ENCODE results near the gene KAZN.
A peak's percentile ranks its signal among the peaks of the same experiment; 100 is the strongest.

KAZN gene

DNA sequence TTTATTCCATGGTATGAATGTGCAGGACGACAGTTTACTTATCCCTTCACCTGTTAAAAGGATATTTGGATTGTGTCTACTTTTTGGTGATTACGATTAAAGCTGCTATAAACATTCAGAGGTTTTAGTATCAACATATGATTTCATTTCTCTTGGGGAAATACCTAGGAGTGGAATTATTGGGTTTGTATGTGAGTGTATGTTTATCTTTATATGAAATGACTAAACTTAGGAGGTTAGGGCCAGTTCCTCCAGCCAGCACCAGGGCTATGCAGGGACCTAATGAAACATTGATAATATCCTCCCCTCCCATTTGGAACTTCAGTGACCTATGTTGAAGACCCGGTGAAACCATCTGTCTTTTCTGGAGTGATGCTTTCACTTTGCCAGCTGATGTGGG lies 568.9 kb downstream of the KAZN start:
- peaks cover 46% of the 10 kb centered on the region for H3K36me3 Mint-ChIP-seq (ENCODE audit: low read depth)
- intact Hi-C loops (cut with micrococcal nuclease) = no loop called here
- no peaks in the 10 kb centered on the region for H3K27me3 Mint-ChIP-seq
- no peaks in the 10 kb centered on the region for H3K9me3 Mint-ChIP-seq
- peaks cover 63% of the 10 kb centered on the region for H3K4me1 Mint-ChIP-seq (ENCODE audit: low read depth)
- peak overlapping the region; percentile 84 for H3K27ac Mint-ChIP-seq
- no peak overlapping the region for H3K4me3 Mint-ChIP-seq
